ENCODE measurements around the gene C19orf85. TPM values are rescaled to one million over a fixed set of nuclear protein-coding genes. Genes with fewer than 3 reads are reported as not detected.

C19orf85 gene
- total and polyA plus RNA-seq, 10 of the 15 experiments (the other 5 are each of a cell fraction or from before 2014, with no cell fraction given), result not detected

DNA sequence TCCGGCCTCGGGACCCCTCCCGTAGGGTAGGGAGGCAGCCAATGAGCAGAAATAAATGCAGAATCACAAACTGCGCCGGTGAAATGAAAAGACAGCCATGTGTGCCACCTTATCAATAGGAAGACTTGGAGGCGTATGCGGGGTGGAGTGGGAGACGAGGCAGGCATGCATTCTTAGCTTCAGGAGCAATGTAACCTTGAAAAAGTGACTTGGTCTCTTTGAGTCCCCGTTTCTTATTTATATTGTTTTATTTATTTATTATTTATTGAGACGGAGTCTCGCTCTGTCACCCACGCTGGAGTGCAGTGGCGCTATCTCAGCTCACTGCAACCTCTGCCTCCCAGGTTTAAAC, 39.7 kb upstream of the C19orf85 start:
- intact Hi-C loops (cut with micrococcal nuclease; ENCODE audit: unreplicated experiment), result loop anchor here (1.0 kb wide), 1 partner anchor 36 kb away; no protein-coding TSS in a partner anchor
- no peak overlapping the region for H3K4me3 ChIP-seq
- no peaks in the 10 kb centered on the region for H3K79me2 ChIP-seq (ENCODE audit: control insufficient read depth, insufficient read depth, low read length)
- no peak for TF ChIP-seq PAX5 (IDR thresholded peaks at IDR 0.05; ENCODE audit: borderline replicate concordance, low read depth, low read length)
- WGBS (ENCODE audit: insufficient coverage, insufficient replicate concordance, low lambda C conversion rate, missing lambda C conversion rate), result 38% methylated on average over 13 of the region's 13 CpGs
- H3K4me1 ChIP-seq (ENCODE audit: control insufficient read depth, insufficient read depth, low read length), result peaks cover 5% of the 10 kb centered on the region
- H3K4me2 ChIP-seq (ENCODE audit: control insufficient read depth, insufficient read depth), result peak overlapping the region; percentile 58
- no peaks in the 10 kb centered on the region for H3K36me3 ChIP-seq (ENCODE audit: control insufficient read depth in 2 of 2, insufficient read depth in 2 of 2, low read length in 1 of 2)
- ChIA-PET SMC1A (ENCODE audit: uncharacterized antibody, unreplicated experiment) (interaction anchor here (0.7 to 2.4 kb wide), 13 partner anchors 9 to 212 kb away, joined by 3 to 19 read pairs (median 5); partner anchors contain the start of genes ISOC2, NAT14, ZNF628 and ZNF865), CTCF (interaction anchor here (0.7 to 3.7 kb wide), 41 partner anchors 10 to 439 kb away, joined by 3 to 88 read pairs (median 9); partner anchors contain the start of genes FIZ1, ISOC2, KMT5C and NAT14), RAD21 (ENCODE audit: unreplicated experiment) (interaction anchor here (0.7 to 1.7 kb wide), 24 partner anchors 19 to 386 kb away, joined by 3 to 34 read pairs (median 6); partner anchors contain the start of genes CCDC106, HSPBP1, ISOC2 and KMT5C), POLR2A (interaction anchor here (0.6 to 1.0 kb wide), 5 partner anchors 28 to 1409 kb away, joined by 3 to 6 read pairs (median 4); partner anchors contain the start of genes ISOC2 and ZNF628)
- peak overlapping the region; percentile 97; the same call in 1 of the 2 replicates for H2AFZ ChIP-seq (ENCODE audit: control insufficient read depth, low read depth, low read length)
- no peak for DNase-seq (ENCODE audit: low read depth, low spot score)
- in situ Hi-C loops (cut with MboI), result no loop called here
- H3K27ac ChIP-seq (ENCODE audit: control insufficient read depth, insufficient read depth), result peak overlapping the region; percentile 80; the same call in 1 of the 2 replicates
- no peak for ATAC-seq
- H3K27me3 ChIP-seq (replicated peaks in 1 of 2; ENCODE audit: control insufficient read depth in 2 of 2, insufficient read depth in 2 of 2, low read length in 1 of 2), result no peaks in the 10 kb centered on the region
- no peak for FAIRE-seq
- BruUV-seq (replicated peaks), result no TSS peak
- H3K9me3 ChIP-seq (replicated peaks; ENCODE audit: control insufficient read depth, insufficient read depth, low read length), result no peaks in the 10 kb centered on the region
- no peak overlapping the region; the same call in 1 of the 2 replicates for H3K9ac ChIP-seq (ENCODE audit: control insufficient read depth, insufficient read depth, low read length)
- no peaks in the 10 kb centered on the region for H4K20me1 ChIP-seq (ENCODE audit: control insufficient read depth, insufficient read depth)

- SMC1A ChIA-PET (ENCODE audit: uncharacterized antibody, unreplicated experiment), result interaction anchor here (0.6 to 2.4 kb wide), 14 partner anchors 9 to 212 kb away, joined by 3 to 19 read pairs (median 5); partner anchors contain the start of genes ISOC2, NAT14, ZNF628 and ZNF865
- CTCF ChIA-PET, result interaction anchor here (0.7 to 3.7 kb wide), 40 partner anchors 9 to 438 kb away, joined by 3 to 88 read pairs (median 9); partner anchors contain the start of genes FIZ1, ISOC2, KMT5C and NAT14
- in situ Hi-C loops (cut with MboI), result no loop called here
- POLR2A ChIA-PET, result interaction anchor here (0.6 to 1.0 kb wide), 8 partner anchors 19 to 1409 kb away, joined by 3 to 6 read pairs (median 3); partner anchors contain the start of genes ISOC2, NAT14, PPP6R1 and ZNF628
- BruUV-seq (replicated peaks), result no TSS peak
- Histone ChIP-seq H3K9ac (ENCODE audit: control insufficient read depth, insufficient read depth, low read length) (peak overlapping the region; percentile 58), H4K20me1 (ENCODE audit: control insufficient read depth, insufficient read depth) (no peaks in the 10 kb centered on the region), H3K9me3 (replicated peaks; ENCODE audit: control insufficient read depth, insufficient read depth, low read length) (no peaks in the 10 kb centered on the region), H3K36me3 (ENCODE audit: control insufficient read depth in 2 of 2, insufficient read depth in 2 of 2, low read length in 1 of 2) (no peaks in the 10 kb centered on the region), H3K79me2 (ENCODE audit: control insufficient read depth, insufficient read depth, low read length) (no peaks in the 10 kb centered on the region), H3K27me3 (replicated peaks in 1 of 2; ENCODE audit: control insufficient read depth in 2 of 2, insufficient read depth in 2 of 2, low read length in 1 of 2) (no peaks in the 10 kb centered on the region), H2AFZ (ENCODE audit: control insufficient read depth, low read depth, low read length) (peak overlapping the region; percentile 97), H3K27ac (ENCODE audit: control insufficient read depth, insufficient read depth) (peak overlapping the region; percentile 80), H3K4me3 (peak overlapping the region; percentile 43; the same call in 1 of the 2 replicates), H3K4me1 (ENCODE audit: control insufficient read depth, insufficient read depth, low read length) (peaks cover 5% of the 10 kb centered on the region), H3K4me2 (ENCODE audit: control insufficient read depth, insufficient read depth) (peak overlapping the region; percentile 58)
- WGBS (ENCODE audit: insufficient coverage, insufficient replicate concordance, low lambda C conversion rate, missing lambda C conversion rate), result 10% methylated on average over 46 of the region's 64 CpGs
- FAIRE-seq (peak; percentile 85), DNase-seq (ENCODE audit: low read depth, low spot score) (peak; percentile 80), ATAC-seq (peak; percentile 99)
- RAD21 ChIA-PET (ENCODE audit: unreplicated experiment), result interaction anchor here (0.7 to 1.7 kb wide), 26 partner anchors 10 to 386 kb away, joined by 3 to 34 read pairs (median 6); partner anchors contain the start of genes CCDC106, HSPBP1, ISOC2 and KMT5C
- intact Hi-C loops (cut with micrococcal nuclease; ENCODE audit: unreplicated experiment), result loop anchor here (1.0 to 2.0 kb wide), 2 partner anchors 35 to 363 kb away; no protein-coding TSS in a partner anchor
- TF ChIP-seq, protein P1, sequence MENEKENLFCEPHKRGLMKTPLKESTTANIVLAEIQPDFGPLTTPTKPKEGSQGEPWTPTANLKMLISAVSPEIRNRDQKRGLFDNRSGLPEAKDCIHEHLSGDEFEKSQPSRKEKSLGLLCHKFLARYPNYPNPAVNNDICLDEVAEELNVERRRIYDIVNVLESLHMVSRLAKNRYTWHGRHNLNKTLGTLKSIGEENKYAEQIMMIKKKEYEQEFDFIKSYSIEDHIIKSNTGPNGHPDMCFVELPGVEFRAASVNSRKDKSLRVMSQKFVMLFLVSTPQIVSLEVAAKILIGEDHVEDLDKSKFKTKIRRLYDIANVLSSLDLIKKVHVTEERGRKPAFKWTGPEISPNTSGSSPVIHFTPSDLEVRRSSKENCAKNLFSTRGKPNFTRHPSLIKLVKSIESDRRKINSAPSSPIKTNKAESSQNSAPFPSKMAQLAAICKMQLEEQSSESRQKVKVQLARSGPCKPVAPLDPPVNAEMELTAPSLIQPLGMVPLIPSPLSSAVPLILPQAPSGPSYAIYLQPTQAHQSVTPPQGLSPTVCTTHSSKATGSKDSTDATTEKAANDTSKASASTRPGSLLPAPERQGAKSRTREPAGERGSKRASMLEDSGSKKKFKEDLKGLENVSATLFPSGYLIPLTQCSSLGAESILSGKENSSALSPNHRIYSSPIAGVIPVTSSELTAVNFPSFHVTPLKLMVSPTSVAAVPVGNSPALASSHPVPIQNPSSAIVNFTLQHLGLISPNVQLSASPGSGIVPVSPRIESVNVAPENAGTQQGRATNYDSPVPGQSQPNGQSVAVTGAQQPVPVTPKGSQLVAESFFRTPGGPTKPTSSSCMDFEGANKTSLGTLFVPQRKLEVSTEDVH (IDR thresholded peaks at IDR 0.05; ENCODE audit: low read depth, partially characterized antibody), result peak; percentile 86
- TF ChIP-seq GATAD2B (conservative IDR thresholded peaks at IDR 0.05; ENCODE audit: low read depth) (peak; percentile 72; the same call in 1 of the 2 replicates), YY1 (IDR thresholded peaks at IDR 0.05; ENCODE audit: low read depth, low read length) (peak; percentile 35), POU2F2 (IDR thresholded peaks at IDR 0.05; ENCODE audit: borderline replicate concordance, low read depth, low read length) (0 out of 3 replicates have a peak, but pooled peaks have one; percentile 33), CREB1 (IDR thresholded peaks at IDR 0.05; ENCODE audit: low read depth) (peak; percentile 97), MAX (IDR thresholded peaks at IDR 0.05; ENCODE audit: low read depth, low read length) (peak; percentile 53; the same call in 1 of the 2 replicates), USF1 (IDR thresholded peaks at IDR 0.05; ENCODE audit: borderline replicate concordance, extremely low read length, insufficient read depth, low read depth, low read length) (peak; percentile 75), HDGF (IDR thresholded peaks at IDR 0.05) (no peak)
Observed at GRCh38 chr19:55503502-55504251, 39.1 kb upstream of the C19orf85 start.

Measured in GM12878 (cell line).